ENCODE results near the gene USP2. TPM values are rescaled to one million over a fixed set of nuclear protein-coding genes. Genes with fewer than 3 reads are reported as not detected.

The USP2 gene
- total RNA-seq, 1 donor from 2014 or later = 3.0 TPM

DNA sequence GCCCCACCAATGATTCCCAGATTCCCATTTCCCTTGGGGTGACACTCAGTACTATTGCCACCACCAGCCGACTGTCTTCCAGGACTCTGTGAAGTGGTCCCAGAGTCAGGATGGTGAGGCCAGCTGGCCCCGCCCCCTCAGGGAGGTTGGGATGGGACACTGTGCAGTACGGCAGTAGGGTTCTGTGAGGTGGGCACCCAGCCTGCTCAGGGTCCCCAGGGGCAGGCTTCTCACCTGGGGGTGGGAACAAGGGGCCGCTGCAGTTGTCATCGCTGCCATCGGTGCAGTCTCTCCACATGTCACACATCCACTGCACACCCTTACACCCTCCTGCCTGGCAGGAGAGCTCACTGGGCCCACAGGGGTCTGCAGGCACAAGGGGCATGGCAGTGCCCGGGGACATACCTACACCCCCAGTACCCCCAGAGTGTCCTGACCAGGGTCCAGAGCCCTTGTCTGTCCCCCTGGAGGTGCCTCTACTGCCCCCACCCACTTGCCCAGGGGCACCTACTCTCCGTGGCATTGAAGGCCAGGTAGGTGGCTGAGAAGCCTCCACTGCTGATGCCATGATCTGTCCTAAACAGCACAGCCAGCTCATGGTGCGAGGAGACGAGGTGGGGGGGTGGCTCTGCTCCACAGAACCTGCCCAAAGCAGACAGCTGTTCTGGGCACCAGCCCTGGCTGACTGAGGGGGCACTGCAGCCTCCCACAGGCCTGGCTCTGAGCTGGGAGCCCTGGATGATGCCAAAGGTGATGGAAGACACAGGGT, 38.9 kb downstream of the USP2 start:
- DNase-seq (no peak), ATAC-seq (no peak)
- Histone ChIP-seq H3K36me3 (no peaks in the 10 kb centered on the region), H3K27me3 (peaks cover 18% of the 10 kb centered on the region), H3K4me3 (no peak overlapping the region), H3K27ac (no peak overlapping the region), H3K4me1 (peaks cover 21% of the 10 kb centered on the region), H3K9me3 (no peaks in the 10 kb centered on the region)
- intact Hi-C loops (cut with DNase I) = no loop called here
- TF ChIP-seq, protein P1, sequence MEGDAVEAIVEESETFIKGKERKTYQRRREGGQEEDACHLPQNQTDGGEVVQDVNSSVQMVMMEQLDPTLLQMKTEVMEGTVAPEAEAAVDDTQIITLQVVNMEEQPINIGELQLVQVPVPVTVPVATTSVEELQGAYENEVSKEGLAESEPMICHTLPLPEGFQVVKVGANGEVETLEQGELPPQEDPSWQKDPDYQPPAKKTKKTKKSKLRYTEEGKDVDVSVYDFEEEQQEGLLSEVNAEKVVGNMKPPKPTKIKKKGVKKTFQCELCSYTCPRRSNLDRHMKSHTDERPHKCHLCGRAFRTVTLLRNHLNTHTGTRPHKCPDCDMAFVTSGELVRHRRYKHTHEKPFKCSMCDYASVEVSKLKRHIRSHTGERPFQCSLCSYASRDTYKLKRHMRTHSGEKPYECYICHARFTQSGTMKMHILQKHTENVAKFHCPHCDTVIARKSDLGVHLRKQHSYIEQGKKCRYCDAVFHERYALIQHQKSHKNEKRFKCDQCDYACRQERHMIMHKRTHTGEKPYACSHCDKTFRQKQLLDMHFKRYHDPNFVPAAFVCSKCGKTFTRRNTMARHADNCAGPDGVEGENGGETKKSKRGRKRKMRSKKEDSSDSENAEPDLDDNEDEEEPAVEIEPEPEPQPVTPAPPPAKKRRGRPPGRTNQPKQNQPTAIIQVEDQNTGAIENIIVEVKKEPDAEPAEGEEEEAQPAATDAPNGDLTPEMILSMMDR (IDR thresholded peaks at IDR 0.05) = no peak

DNA sequence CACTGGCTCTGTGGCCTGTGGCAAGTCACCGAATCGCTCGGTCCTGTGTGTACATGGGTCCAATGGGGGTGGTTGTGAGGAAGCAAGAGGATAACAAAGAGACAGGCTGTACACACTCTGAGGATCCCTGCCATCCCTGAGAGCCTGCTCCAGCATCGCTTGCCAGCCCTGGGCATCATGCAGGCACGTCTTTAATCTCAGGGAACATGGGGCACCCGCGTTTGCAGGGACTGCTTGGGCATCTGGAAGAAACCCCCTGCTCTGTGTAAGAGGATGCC, 39.5 kb downstream of the USP2 start:
- H3K4me1 ChIP-seq = peaks cover 22% of the 10 kb centered on the region
- ATAC-seq (no peak), DNase-seq (no peak)
- TF ChIP-seq, protein P1 (IDR thresholded peaks at IDR 0.05) = no peak
- intact Hi-C loops (cut with DNase I) = no loop called here
- no peak overlapping the region for H3K4me3 ChIP-seq
- no peak overlapping the region for H3K27ac ChIP-seq
- H3K27me3 ChIP-seq = peaks cover 18% of the 10 kb centered on the region
- no peaks in the 10 kb centered on the region for H3K9me3 ChIP-seq
- H3K36me3 ChIP-seq = peaks cover 2% of the 10 kb centered on the region

DNA sequence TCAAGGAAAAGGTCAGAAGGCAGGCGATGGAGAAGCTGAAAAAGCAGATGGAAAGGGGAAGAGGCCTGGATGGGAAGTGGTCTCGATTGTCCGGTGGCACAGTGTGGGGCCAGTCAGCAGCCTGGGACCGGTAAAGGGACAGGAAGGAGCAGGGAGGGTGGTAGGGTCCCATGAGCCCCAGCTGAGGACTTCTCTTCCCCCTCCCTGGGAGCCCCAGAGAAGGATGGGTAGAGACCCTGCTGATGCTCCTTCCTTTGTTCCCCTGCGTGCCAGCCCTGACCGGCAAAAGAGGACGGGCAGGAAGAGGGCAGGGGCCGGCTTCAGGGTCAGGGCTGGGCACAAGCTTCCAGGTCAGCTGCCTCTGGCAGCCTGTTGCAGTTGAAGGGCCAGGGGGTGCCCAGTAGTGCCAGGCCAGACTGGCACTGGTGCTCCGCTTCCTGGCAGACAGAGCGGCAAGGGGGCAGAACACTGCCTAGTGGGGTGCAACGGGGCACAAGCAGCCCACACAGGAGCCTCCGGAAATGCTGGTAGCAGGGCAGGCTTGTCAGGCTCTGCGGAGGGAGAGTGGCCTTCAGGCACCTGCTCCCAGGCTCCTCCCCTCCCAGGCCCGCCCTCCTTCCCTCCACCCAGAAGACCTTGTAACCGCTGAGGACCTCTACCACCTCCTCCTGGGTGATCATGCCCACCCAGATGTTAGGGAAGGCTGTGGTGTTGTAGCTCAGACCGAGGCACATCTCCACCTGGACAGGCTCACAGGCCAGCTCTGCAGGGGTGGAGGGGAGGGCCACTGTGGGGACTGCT, 40.1 kb downstream of the USP2 start:
- TF ChIP-seq, protein P1 (IDR thresholded peaks at IDR 0.05) = no peak
- Histone ChIP-seq H3K4me3 (peak overlapping the region; percentile 54), H3K9me3 (no peaks in the 10 kb centered on the region), H3K27me3 (peaks cover 18% of the 10 kb centered on the region), H3K27ac (peak overlapping the region; percentile 85), H3K36me3 (peaks cover 7% of the 10 kb centered on the region), H3K4me1 (peaks cover 22% of the 10 kb centered on the region)
- intact Hi-C loops (cut with DNase I) = no loop called here
- DNase-seq (no peak), ATAC-seq (no peak)

DNA sequence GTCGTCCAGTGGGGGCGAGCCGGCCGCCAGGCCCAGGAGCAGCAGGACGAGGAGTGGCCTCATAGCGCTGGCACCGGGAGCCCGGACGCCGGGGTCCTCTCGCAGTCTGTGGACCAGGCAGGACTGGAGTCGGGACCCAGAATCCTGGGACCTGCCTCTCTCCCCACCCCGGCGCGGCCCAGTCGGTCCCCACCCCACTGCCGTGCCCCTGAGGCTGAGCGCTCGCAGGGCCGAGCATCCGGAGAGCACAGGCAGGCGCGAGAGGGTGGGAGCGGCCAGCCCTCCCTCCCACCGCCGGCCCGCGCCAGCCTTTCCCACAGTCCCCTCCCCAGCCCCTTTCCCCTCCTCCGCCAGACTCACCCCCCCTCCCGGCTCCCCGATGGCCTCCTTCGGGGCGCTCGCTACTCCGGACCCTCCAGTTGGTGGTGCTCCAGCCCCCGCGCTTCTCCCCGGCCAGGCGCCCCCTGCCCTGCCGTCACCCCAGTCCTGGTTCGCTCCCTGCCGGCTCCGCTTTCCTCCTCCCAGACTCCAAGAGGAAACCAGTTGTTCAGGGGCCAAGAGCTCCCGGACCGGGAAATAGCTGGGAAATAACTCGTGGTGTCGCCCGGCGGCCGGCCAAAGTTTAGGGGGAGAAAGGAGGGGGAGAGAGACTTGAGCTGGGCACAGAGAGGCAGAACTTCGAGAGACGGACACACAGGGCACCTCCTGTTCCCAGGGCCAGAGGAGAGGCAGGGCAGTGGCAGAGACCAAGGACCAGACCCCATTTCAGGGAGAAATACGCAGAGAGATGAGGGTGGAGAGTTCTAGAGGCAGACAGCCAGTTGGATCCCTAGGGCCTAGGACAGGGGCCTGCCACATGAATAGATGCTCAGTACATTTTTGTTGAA, 40.9 kb downstream of the USP2 start, which contains the start of gene C1QTNF5:
Gene C1QTNF5, minus strand, starts transcription at position 549 of the 887 bp plus-strand sequence. Its CDS starts 486 bp downstream, at position 63.
- Histone ChIP-seq H3K27ac (peak within 1 kb of the TSS; percentile 85), H3K4me3 (peak within 1 kb of the TSS; percentile 54), H3K4me1 (peaks cover 24% of the 10 kb centered on the region), H3K27me3 (peaks cover 18% of the 10 kb centered on the region), H3K36me3 (peaks cover 8% of the 10 kb centered on the region), H3K9me3 (no peaks in the 10 kb centered on the region)
- TF ChIP-seq, protein P1 (IDR thresholded peaks at IDR 0.05) = no peak
- DNase-seq (peak; percentile 88), ATAC-seq (peak; percentile 37)
- intact Hi-C loops (cut with DNase I) = no loop called here

DNA sequence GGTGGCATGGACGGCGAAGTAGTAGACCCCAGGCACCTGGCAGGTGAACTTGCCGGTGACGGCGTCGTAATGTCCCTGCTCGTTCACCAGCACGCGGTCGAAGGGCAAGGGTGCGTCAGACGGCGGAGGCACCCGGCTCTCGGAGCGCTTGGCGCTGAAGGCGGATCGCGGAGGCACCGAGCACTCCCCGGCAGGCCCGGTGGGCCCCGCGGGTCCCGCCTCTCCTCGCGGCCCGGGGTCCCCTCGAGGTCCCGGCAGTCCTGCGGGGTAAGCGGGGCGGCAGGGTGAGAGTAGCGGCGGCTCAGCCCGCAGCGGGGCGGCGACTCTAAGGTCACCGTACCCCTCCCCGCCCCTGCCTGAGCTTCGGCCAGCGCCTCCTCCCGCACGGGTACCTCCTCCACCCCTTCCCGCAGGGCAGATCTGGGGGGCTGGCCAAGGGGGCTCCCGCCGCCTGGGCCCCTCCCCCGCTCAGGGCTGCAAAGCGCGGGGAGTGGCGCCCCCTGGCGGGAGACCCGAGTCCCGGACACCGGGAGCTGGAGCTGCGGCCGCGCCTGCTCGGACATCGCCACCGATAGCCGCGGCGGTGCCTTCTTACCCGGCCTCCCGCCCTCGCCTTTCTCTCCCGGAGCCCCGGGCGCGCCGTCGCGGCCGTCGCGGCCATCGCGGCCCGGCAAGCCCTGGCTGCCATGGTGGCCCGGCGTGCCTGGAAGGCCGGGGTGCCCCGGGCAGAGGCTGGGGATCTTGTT, 41.7 kb downstream of the USP2 start:
- H3K4me3 ChIP-seq = peak overlapping the region; percentile 54
- ATAC-seq = peak; percentile 66
- no peaks in the 10 kb centered on the region for H3K9me3 ChIP-seq
- peaks cover 32% of the 10 kb centered on the region for H3K4me1 ChIP-seq
- peak; percentile 89 for DNase-seq
- H3K27ac ChIP-seq = peak overlapping the region; percentile 85
- intact Hi-C loops (cut with DNase I) = no loop called here
- H3K27me3 ChIP-seq = peaks cover 18% of the 10 kb centered on the region
- peaks cover 8% of the 10 kb centered on the region for H3K36me3 ChIP-seq
- TF ChIP-seq, protein P1 (IDR thresholded peaks at IDR 0.05) = peak; percentile 86
